ENCODE results near the gene EPS15.
A peak's percentile ranks its signal among the peaks of the same experiment; 100 is the strongest.

Gene EPS15

DNA sequence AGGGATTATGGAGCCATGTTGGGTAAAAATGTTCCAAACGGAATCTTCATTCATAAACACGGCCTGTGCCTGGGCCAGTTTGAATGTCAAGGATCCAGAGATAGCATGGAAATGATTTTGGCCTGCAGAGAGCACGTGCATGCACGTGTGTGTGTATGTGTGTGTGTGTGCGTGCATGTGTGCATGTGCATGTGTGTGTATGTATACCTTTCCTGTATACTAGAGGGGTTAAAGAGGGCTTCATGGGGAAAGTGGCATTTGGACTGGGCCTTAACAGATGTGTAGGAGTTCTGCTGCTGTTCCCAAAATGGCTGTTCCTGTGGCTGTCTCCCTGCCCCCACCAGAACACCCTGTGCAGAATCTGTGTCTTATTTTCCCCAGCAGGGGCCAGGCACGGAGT lies 210.4 kb downstream of the EPS15 start:
- Histone ChIP-seq H3K9me3 (ENCODE audit: severe bottlenecking) (no peaks in the 10 kb centered on the region), H3K27me3 (ENCODE audit: insufficient read depth, low read depth, severe bottlenecking) (no peaks in the 10 kb centered on the region), H3K36me3 (peaks cover 17% of the 10 kb centered on the region), H3K27ac (no peak overlapping the region), H3K4me3 (ENCODE audit: low read depth, low read length) (no peak overlapping the region)
- DNase-seq, result no peak
- TF ChIP-seq, protein P1, sequence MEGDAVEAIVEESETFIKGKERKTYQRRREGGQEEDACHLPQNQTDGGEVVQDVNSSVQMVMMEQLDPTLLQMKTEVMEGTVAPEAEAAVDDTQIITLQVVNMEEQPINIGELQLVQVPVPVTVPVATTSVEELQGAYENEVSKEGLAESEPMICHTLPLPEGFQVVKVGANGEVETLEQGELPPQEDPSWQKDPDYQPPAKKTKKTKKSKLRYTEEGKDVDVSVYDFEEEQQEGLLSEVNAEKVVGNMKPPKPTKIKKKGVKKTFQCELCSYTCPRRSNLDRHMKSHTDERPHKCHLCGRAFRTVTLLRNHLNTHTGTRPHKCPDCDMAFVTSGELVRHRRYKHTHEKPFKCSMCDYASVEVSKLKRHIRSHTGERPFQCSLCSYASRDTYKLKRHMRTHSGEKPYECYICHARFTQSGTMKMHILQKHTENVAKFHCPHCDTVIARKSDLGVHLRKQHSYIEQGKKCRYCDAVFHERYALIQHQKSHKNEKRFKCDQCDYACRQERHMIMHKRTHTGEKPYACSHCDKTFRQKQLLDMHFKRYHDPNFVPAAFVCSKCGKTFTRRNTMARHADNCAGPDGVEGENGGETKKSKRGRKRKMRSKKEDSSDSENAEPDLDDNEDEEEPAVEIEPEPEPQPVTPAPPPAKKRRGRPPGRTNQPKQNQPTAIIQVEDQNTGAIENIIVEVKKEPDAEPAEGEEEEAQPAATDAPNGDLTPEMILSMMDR (IDR thresholded peaks at IDR 0.05; ENCODE audit: low read depth, low read length), result no peak

GRCh38 chr1:51306950-51307349 lies 212.1 kb downstream of the EPS15 start:
- H3K4me3 ChIP-seq (ENCODE audit: low read depth, low read length), result no peak overlapping the region
- H3K36me3 ChIP-seq, result peaks cover 11% of the 10 kb centered on the region
- TF ChIP-seq, protein P1 (IDR thresholded peaks at IDR 0.05; ENCODE audit: low read depth, low read length), result no peak
- no peaks in the 10 kb centered on the region for H3K9me3 ChIP-seq (ENCODE audit: severe bottlenecking)
- DNase-seq, result no peak
- no peaks in the 10 kb centered on the region for H3K27me3 ChIP-seq (ENCODE audit: insufficient read depth, low read depth, severe bottlenecking)
- no peak overlapping the region for H3K27ac ChIP-seq

DNA sequence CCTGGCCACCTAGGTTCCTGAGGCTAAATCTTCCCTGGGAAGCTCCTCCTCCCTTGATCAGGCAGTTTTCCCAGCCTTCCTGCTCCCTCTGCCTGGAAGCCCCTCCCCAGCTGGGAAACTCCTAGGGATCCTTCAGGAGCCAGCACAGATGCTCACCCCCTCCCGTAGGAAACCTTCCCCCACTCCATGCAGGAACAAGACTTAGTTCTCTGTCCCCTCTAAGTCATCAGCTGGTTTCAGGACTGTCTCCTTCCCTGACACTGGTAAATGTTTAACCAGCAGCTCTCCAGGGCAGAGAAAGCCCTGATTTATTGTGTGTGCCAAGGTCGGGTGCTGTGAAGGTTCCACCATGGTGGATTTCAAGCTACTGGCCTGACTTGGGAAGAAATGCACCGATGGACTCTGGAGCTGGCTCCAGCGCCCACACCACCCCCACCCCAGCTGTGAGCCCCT lies 213.7 kb downstream of the EPS15 start:
- H3K27ac ChIP-seq, result peak overlapping the region; percentile 43
- H3K4me3 ChIP-seq (ENCODE audit: low read depth, low read length), result no peak overlapping the region
- TF ChIP-seq, protein P1 (IDR thresholded peaks at IDR 0.05; ENCODE audit: low read depth, low read length), result no peak
- H3K27me3 ChIP-seq (ENCODE audit: insufficient read depth, low read depth, severe bottlenecking), result no peaks in the 10 kb centered on the region
- DNase-seq, result peak; percentile 78
- peaks cover 10% of the 10 kb centered on the region for H3K36me3 ChIP-seq
- no peaks in the 10 kb centered on the region for H3K9me3 ChIP-seq (ENCODE audit: severe bottlenecking)

DNA sequence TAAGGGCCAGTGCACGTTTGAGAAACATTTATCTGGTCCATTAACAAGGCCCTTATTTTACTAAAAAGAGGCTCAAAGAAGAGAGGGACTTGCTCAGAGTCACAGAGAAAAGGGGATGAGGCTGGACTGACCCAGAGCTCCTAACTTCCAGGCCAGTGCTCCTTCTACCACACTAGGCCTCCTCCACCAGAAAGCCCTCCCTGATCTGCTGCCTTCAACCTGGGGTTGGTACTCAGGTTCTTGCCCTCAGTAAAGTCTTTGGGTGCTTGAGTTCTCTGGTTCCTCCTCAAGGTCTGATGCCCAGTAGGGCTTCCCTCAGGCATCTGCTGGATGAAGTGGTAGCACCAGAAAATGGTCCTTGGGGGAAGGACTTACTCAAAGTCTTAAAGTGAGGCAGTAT lies 214.7 kb downstream of the EPS15 start:
- peaks cover 3% of the 10 kb centered on the region for H3K9me3 ChIP-seq (ENCODE audit: severe bottlenecking)
- no peak overlapping the region for H3K27ac ChIP-seq
- TF ChIP-seq, protein P1 (IDR thresholded peaks at IDR 0.05; ENCODE audit: low read depth, low read length), result no peak
- no peaks in the 10 kb centered on the region for H3K27me3 ChIP-seq (ENCODE audit: insufficient read depth, low read depth, severe bottlenecking)
- peaks cover 10% of the 10 kb centered on the region for H3K36me3 ChIP-seq
- H3K4me3 ChIP-seq (ENCODE audit: low read depth, low read length), result no peak overlapping the region
- no peak for DNase-seq

Measured in WERI-Rb-1 (cell line).